Measurements from ENCODE around the gene AHCYL1.

- TF ChIP-seq CTCF (IDR thresholded peaks at IDR 0.05), result no peak
- no peak for TF ChIP-seq EP300 (IDR thresholded peaks at IDR 0.05)
- TF ChIP-seq POLR2A (IDR thresholded peaks at IDR 0.05), result no peak
Observed at GRCh38 chr1:109935451-109935900, 49.1 kb upstream of the AHCYL1 start.

Data from stomach (tissue), 4 donors.